NCI-H446 treated with DMSO at 0.1 percent for 48 hours (cell line): ENCODE data around the gene THUMPD2.
"Not testable (repeated sequence)": the region's sequence is repeated elsewhere in the genome, so short reads cannot be mapped to it uniquely, and the experiment has no call there.

ENCODE experiments used
- DNase-seq: peaks from one replicate; lab custom pipeline; 2025; lab: John Stamatoyannopoulos, UW

THUMPD2 gene

GRCh38 chr2:39755466-39755865 is 23.6 kb downstream of the THUMPD2 start:
- no peak for DNase-seq

DNA sequence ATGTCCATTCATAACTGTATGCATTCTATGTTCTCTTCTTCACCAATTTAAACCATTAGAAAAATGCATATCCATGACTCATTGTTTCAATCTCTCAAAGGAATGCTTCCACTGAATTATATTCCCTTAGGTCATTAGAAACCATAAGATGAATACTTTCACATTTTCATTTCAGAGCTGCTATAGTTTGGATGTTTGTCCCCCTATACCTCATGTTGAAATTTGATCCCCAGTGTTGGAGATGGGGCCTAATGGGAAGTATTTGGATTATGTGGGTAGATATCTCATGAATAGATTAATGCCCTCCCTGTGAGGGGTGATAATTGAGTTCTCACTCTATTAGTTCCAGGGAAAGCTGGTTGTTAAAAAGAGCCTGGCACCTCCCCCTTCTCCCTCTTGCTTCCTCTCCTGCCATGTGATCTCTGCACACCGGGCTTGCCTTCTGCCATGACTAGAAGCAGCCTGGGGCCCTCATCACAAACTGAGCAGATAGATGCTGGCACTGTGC is 35.7 kb downstream of the THUMPD2 start:
- no peak for DNase-seq

- no peak for DNase-seq
These were observed 37.2 kb downstream of the THUMPD2 start for GRCh38 chr2:39741871-39742270.

DNA sequence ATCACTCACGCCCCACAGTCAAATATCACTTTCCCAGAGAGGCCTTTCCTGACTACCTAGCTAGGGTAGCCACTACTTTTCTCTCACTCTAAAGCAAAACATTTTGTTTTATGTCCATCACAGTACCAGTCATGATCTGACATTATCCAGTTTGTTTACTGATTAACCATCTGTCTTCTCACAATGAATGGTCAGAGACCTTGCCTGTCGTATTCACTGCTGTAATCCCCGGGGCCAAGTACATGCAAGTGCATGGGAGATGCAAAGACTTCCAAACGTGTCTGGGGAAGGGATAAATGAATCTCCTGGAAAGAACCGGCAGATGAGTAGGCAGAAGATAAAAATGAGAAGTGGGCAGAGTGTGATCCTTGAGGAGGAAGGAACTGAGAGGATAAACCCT is 39.7 kb downstream of the THUMPD2 start:
- no peak for DNase-seq

- DNase-seq: no peak
These were observed 40.1 kb downstream of the THUMPD2 start for GRCh38 chr2:39738936-39739335.

GRCh38 chr2:39737661-39738060 is 41.4 kb downstream of the THUMPD2 start:
- DNase-seq: no peak

- DNase-seq: no peak
These were observed 42.4 kb downstream of the THUMPD2 start for GRCh38 chr2:39736640-39737039.

GRCh38 chr2:39735648-39736047 is 43.4 kb downstream of the THUMPD2 start:
- DNase-seq: no peak

- DNase-seq: no peak
These were observed 44.6 kb downstream of the THUMPD2 start for GRCh38 chr2:39734445-39734844.

DNA sequence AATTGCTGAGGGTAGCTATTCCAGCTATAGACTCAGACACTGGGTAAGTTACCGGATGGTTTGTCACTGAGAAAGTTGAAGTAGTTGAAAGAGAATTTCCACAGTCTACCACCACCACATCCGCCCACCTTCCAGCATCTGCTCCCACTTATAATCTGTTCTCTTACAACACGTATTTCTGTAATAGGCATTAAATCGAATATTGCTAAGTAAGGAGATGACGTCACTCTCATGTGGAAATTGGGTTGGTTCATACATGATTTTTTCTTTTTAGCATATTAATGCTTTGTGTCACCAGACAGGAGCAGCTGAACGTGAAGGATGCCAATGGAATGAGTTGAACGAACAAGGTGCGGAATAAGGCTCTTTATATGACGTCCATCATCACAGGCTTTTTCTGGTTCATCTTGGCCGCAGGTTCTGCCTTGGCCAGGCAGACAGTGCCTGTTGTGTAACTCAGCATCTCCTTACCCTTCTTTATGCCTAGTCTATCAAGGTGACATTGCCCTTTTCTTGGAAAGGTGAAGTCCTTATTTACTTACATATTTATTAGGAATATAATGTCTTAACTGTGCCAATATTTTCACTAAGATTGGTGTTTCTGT is 45.9 kb downstream of the THUMPD2 start:
- DNase-seq: no peak

- DNase-seq: no peak
These were observed 46.6 kb downstream of the THUMPD2 start for GRCh38 chr2:39732482-39732881.

GRCh38 chr2:39731546-39731945 is 47.5 kb downstream of the THUMPD2 start:
- DNase-seq: no peak

DNA sequence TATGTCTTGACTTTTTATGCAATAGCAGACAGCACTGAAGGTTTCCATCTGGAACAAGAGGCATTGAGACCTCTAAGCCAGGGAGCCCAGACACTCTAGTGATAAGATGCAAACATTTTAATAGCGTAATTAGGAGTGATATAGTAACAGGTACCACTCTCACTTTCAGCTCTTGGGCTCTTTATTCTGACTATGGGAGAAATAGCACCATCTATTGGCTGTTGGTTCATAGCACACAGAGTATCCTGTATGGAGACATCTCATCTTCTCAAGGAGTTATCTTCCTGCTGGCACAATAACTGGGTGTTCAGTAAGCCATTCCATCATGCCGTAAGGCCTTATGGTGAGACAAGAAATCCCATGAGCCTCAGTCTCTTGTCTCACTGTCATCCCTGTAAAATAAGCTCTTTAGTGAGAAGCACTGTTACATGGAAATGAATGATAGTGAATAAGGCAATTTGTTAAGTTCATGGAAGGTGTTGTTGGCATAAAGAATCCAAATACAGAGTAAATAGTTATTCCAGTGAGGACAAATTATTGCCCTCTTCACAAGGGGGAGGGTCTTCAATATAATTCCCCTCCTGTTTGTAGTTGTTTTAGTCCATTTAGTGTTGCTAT is 48.3 kb downstream of the THUMPD2 start:
- DNase-seq: no peak

DNA sequence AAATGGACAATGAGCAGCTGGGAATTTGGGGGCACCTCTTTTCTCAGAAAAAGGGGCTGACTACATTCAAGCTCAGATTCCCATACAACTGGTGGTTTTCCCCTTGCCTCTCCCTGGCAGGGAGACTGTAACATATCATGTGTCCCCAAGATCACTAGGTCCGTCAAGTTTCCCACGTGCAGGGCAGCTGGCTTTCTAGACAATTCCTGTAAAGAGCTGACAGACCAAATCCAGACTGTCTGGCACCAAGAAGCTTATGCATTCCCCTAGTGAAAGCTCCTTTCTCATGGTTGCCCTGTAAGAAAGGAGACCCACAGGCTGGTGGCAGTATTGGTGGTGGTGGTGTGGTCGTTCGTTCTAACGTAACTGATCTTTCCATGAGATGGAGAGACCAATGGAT is 48.8 kb downstream of the THUMPD2 start:
- no peak for DNase-seq

DNA sequence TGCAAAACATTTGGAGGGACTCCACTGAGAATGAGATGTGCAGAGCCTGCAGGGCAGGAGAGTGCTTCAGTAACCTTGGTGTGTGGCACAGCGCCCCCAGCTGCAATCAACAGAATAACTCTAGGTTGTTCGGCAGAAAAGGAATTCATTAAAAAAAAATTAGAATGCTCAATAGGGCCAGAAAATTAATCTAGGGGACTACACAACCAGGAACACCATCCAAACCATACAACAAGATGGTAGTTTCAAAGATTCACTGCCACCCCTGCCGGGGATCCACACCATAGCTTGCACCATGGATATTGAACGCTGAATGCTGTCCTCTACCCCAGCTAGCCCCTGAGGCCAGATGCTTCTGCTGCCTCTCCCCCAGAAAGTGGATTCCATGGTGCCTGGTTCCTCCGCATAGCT is 50.1 kb downstream of the THUMPD2 start:
- DNase-seq: no peak

- not testable (repeated sequence) for DNase-seq
These were observed 51.0 kb downstream of the THUMPD2 start for GRCh38 chr2:39728085-39728484.

DNA sequence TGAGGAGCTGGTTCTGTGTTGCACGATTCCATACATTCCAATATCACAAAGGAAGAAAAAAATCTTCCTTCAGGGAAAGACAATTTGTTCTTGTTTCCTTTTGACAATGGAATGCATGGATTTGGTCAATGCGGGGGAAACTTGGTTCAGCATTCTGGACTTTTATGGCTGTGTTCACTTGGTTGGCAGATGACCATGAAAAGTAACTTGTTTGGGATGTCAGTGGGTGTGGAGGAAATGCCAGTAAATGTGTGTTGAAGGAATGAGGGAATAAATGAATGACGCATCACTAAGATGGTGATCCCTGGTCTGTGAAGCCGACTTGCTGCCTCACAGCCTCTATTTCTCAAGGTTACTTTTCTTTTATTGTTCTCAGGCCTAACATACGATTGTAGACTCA is 53.7 kb downstream of the THUMPD2 start:
- DNase-seq: no peak

GRCh38 chr2:39724828-39725144 is 54.3 kb downstream of the THUMPD2 start:
- DNase-seq: no peak

GRCh38 chr2:39723946-39724827 is 54.9 kb downstream of the THUMPD2 start:
- no peak for DNase-seq

GRCh38 chr2:39723497-39723896 is 55.6 kb downstream of the THUMPD2 start:
- DNase-seq: no peak

GRCh38 chr2:39720970-39721369 is 58.1 kb downstream of the THUMPD2 start:
- DNase-seq: no peak

- peak; percentile 50 for DNase-seq
These were observed 59.7 kb downstream of the THUMPD2 start for GRCh38 chr2:39719317-39719716.

DNA sequence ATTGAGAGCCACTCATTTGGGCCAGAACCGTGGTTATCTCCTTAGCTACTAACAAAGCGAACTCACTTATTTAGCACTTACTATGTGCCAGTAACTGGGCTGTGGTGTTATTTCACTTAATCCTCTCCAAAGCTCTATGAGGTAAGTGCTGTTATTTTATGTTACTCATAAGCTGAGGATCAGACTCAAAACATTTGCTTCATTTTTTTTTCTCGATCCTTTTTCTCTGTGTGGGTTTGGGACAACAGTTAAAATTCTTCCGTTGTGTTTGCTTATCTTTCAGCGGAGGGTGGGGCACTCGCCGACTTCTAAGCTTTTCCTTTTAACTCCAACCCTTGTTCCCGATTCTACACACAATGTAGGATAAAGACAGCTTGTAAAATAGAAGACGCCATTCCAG is 60.6 kb downstream of the THUMPD2 start:
- DNase-seq: no peak
